ENCODE measurements around the gene GNS. TPM values are rescaled to one million over a fixed set of nuclear protein-coding genes. Genes with fewer than 3 reads are reported as not detected.

GNS gene
- 100 to 1,000 TPM in 5 of 7 donors, 10 to 100 TPM in 2; 81.2 to 165 (median 101) TPM for total RNA-seq
- 100 to 1,000 TPM in 1 of 2 donors, 10 to 100 TPM in 1; 63.9 to 278 TPM for polyA plus RNA-seq
- long read RNA-seq, donor 1, full-length matches to known transcripts: 18 of 101 reads
- long read RNA-seq, donor 1, partial matches to known transcripts: 28 of 101 reads
- long read RNA-seq, donor 1, other reads (novel, unspliced or antisense): 55 of 101 reads
- long read RNA-seq, donor 2, full-length matches to known transcripts: 24 of 49 reads
- long read RNA-seq, donor 2, partial matches to known transcripts: 25 of 49 reads
- long read RNA-seq, donor 2, other reads (novel, unspliced or antisense): 0 of 49 reads
- long read RNA-seq, donor 3, full-length matches to known transcripts: 147 of 219 reads
- long read RNA-seq, donor 3, partial matches to known transcripts: 66 of 219 reads
- long read RNA-seq, donor 3, other reads (novel, unspliced or antisense): 6 of 219 reads

GRCh38 chr12:64759035-64759894 lies at the start of gene GNS:
GNS (minus strand) TSS chr12:64759406; CDS start chr12:64759276, 130 bp downstream.
- 0 to 1% (median 0%) methylated on average over 65 to 67 of the region's 67 CpGs for WGBS, 3 donors
- Histone ChIP-seq H3K27me3 (no peaks in the 10 kb centered on the region), H3K4me1 (ENCODE audit: insufficient read depth) (peaks cover 4% of the 10 kb centered on the region), H3K4me3 (peak within 1 kb of the TSS; percentile 100), H3K36me3 (no peaks in the 10 kb centered on the region), H3K27ac (peak within 1 kb of the TSS; percentile 70 to 87), H3K9me3 (no peaks in the 10 kb centered on the region)
- intact Hi-C loops (cut with DNase I): no loop called here
- TF ChIP-seq EP300 (IDR thresholded peaks at IDR 0.05): peak; percentile 75
- TF ChIP-seq POLR2A (IDR thresholded peaks at IDR 0.05): peak; percentile 62
- TF ChIP-seq CTCF (IDR thresholded peaks at IDR 0.05): no peak
- DNase-seq: peak; percentile 95 to 99 (median 97)

- no peak for DNase-seq
- Histone ChIP-seq H3K9me3 (no peaks in the 10 kb centered on the region), H3K36me3 (no peaks in the 10 kb centered on the region), H3K4me1 (ENCODE audit: insufficient read depth) (no peaks in the 10 kb centered on the region), H3K4me3 (no peak overlapping the region), H3K27ac (no peak overlapping the region), H3K27me3 (no peaks in the 10 kb centered on the region)
- TF ChIP-seq POLR2A (IDR thresholded peaks at IDR 0.05) (no peak), CTCF (IDR thresholded peaks at IDR 0.05) (no peak), EP300 (IDR thresholded peaks at IDR 0.05) (no peak)
- intact Hi-C loops (cut with DNase I): no loop called here
- WGBS, 3 donors: 58 to 67% (median 62%) methylated on average over 5 of the region's 5 CpGs
Observed at GRCh38 chr12:64808110-64808509, 48.9 kb upstream of the GNS start.

- DNase-seq: no peak
- H3K27ac ChIP-seq: no peak overlapping the region
- intact Hi-C loops (cut with DNase I): no loop called here
- TF ChIP-seq EP300 (IDR thresholded peaks at IDR 0.05): no peak
- no peak for TF ChIP-seq POLR2A (IDR thresholded peaks at IDR 0.05)
- no peak for TF ChIP-seq CTCF (IDR thresholded peaks at IDR 0.05)
- H3K4me3 ChIP-seq: no peak overlapping the region
- H3K4me1 ChIP-seq (ENCODE audit: insufficient read depth): no peaks in the 10 kb centered on the region
- H3K27me3 ChIP-seq: no peaks in the 10 kb centered on the region
- H3K36me3 ChIP-seq: no peaks in the 10 kb centered on the region
- no peaks in the 10 kb centered on the region for H3K9me3 ChIP-seq
- 67 to 70% (median 69%) methylated on average over 7 of the region's 7 CpGs for WGBS, 3 donors
Observed at GRCh38 chr12:64806593-64807460, 47.6 kb upstream of the GNS start.

- no peak for TF ChIP-seq POLR2A (IDR thresholded peaks at IDR 0.05)
- no peak for TF ChIP-seq EP300 (IDR thresholded peaks at IDR 0.05)
- no peak for TF ChIP-seq CTCF (IDR thresholded peaks at IDR 0.05)
- WGBS, 3 donors: 71 to 75% (median 73%) methylated on average over 2 of the region's 2 CpGs
- Histone ChIP-seq H3K36me3 (no peaks in the 10 kb centered on the region), H3K4me3 (no peak overlapping the region), H3K27ac (no peak overlapping the region), H3K4me1 (ENCODE audit: insufficient read depth) (no peaks in the 10 kb centered on the region), H3K9me3 (no peaks in the 10 kb centered on the region), H3K27me3 (no peaks in the 10 kb centered on the region)
- intact Hi-C loops (cut with DNase I): no loop called here
- DNase-seq: no peak
Observed at GRCh38 chr12:64806173-64806572, 47.0 kb upstream of the GNS start.

Measured in ovary (tissue), 10 donors.